ENCODE data around the gene ZNF300.

GRCh38 chr5:150945947-150946346, 41.2 kb upstream of the ZNF300 start:
- TF ChIP-seq POLR2A (IDR thresholded peaks at IDR 0.05; ENCODE audit: low read depth, low read length) = no peak
- TF ChIP-seq POLR2AphosphoS5 (IDR thresholded peaks at IDR 0.05; ENCODE audit: low read depth, low read length) = no peak
- TF ChIP-seq TAF1 (IDR thresholded peaks at IDR 0.05; ENCODE audit: borderline replicate concordance, low read depth, low read length) = no peak

All from GM12892 (cell line).